ENCODE measurements around the gene KRTAP9-6.
"Not testable (repeated sequence)": the region's sequence is repeated elsewhere in the genome, so short reads cannot be mapped to it uniquely, and the experiment has no call there.

DNA sequence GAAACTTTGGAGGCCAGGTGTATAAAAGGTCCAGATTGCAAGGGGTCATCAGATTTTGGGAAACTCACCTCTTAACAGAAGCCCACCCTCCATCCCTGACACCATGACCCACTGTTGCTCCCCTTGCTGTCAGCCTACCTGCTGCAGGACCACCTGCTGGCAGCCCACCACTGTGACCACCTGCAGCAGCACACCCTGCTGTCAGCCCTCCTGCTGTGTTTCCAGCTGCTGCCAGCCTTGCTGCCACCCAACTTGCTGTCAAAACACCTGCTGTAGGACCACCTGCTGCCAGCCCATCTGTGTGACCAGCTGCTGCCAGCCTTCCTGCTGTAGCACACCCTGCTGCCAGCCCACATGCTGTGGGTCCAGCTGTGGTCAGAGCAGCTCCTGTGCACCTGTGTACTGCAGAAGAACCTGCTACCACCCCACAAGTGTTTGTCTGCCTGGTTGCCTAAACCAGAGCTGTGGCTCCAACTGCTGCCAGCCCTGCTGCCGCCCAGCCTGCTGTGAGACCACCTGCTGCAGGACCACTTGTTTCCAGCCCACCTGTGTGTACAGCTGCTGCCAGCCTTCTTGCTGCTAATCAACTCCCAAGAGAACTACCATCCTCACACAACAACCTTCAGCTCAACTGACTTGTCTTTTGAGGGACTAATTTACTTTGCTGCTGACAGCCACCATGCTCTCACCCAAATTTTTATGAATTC, 32.6 kb upstream of the KRTAP9-6 start, which contains the start of gene KRTAP9-3:
- TF ChIP-seq, protein P1, sequence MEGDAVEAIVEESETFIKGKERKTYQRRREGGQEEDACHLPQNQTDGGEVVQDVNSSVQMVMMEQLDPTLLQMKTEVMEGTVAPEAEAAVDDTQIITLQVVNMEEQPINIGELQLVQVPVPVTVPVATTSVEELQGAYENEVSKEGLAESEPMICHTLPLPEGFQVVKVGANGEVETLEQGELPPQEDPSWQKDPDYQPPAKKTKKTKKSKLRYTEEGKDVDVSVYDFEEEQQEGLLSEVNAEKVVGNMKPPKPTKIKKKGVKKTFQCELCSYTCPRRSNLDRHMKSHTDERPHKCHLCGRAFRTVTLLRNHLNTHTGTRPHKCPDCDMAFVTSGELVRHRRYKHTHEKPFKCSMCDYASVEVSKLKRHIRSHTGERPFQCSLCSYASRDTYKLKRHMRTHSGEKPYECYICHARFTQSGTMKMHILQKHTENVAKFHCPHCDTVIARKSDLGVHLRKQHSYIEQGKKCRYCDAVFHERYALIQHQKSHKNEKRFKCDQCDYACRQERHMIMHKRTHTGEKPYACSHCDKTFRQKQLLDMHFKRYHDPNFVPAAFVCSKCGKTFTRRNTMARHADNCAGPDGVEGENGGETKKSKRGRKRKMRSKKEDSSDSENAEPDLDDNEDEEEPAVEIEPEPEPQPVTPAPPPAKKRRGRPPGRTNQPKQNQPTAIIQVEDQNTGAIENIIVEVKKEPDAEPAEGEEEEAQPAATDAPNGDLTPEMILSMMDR (IDR thresholded peaks at IDR 0.05) = not testable (repeated sequence)
- TF ChIP-seq EP300 (IDR thresholded peaks at IDR 0.05); POLR2A (IDR thresholded peaks at IDR 0.05; ENCODE audit: low read length); JUN (IDR thresholded peaks at IDR 0.05): not testable (repeated sequence)
